MCF 10A (cell line): ENCODE data around the gene PSME1. TPM values are rescaled to one million over a fixed set of nuclear protein-coding genes. Genes with fewer than 3 reads are reported as not detected.

Source experiments
- BruUV-seq: library from RNA; stranded (reverse); fragments of 400-500 nt; replicated peaks from 2 replicates; lab custom pipeline; 2021; lab: Mats Ljungman, UMichigan
- CTCF ChIA-PET: fragments of 300-600 bp; sonication (Branson Sonifier 250); formaldehyde crosslinking; extraction: SDS; loops from one replicate; lab custom pipeline; 2021; ENCODE audit warnings: antibody characterized with exemption, inconsistent platforms; lab: Yijun Ruan, JAX
- POLR2A ChIA-PET: fragments of 300-600, 350-650 bp; sonication (Branson Sonifier 250); formaldehyde crosslinking; extraction: SDS; loops from one replicate; lab custom pipeline; 2020; ENCODE audit warnings: antibody characterized with exemption, inconsistent platforms; lab: Yijun Ruan, JAX
- DNase-seq: peaks from one replicate; pipeline ENCODE4 v3.0.0-alpha.2; 2018; ENCODE audit not compliant: unreplicated experiment
- H3K27ac Mint-ChIP-seq: one replicate; pipeline ENCODE4 v1.8.0; 2022; ENCODE audit warnings: mild to moderate bottlenecking, low read depth, mixed read lengths; ENCODE audit not compliant: unreplicated experiment
- H3K27me3 Mint-ChIP-seq: one replicate; pipeline ENCODE4 v1.8.0; 2022; ENCODE audit warnings: mixed read lengths; ENCODE audit not compliant: insufficient read depth, unreplicated experiment
- H3K36me3 Mint-ChIP-seq: one replicate; pipeline ENCODE4 v1.8.0; 2022; ENCODE audit warnings: mild to moderate bottlenecking, moderate library complexity, mixed read lengths; ENCODE audit not compliant: insufficient read depth, unreplicated experiment
- H3K4me1 Mint-ChIP-seq: one replicate; pipeline ENCODE4 v1.8.0; 2022; ENCODE audit warnings: mixed read lengths; ENCODE audit not compliant: insufficient read depth, unreplicated experiment
- H3K4me3 Mint-ChIP-seq: one replicate; pipeline ENCODE4 v1.8.0; 2022; ENCODE audit warnings: mild to moderate bottlenecking, moderate library complexity, mixed read lengths; ENCODE audit not compliant: unreplicated experiment
- H3K9me3 Mint-ChIP-seq: one replicate; pipeline ENCODE4 v1.8.0; 2022; ENCODE audit warnings: mixed read lengths; ENCODE audit not compliant: unreplicated experiment
- intact Hi-C: fragments of 100-400 bp; cut with micrococcal nuclease; formaldehyde crosslinking; loops from 2 replicates; pipeline ENCODE4 v1.14.1; 2022
- total RNA-seq: library from RNA; stranded (reverse); gene quantifications from 2 replicates; pipeline ENCODE4 v1.2.3, GENCODE V29; 2022
- TF ChIP-seq, protein P1 (sequence below): fragments of 200-600 bp; IDR thresholded peaks from one replicate; pipeline ENCODE4 v1.8.0; 2022; ENCODE audit warnings: antibody characterized with exemption, mild to moderate bottlenecking; ENCODE audit not compliant: unreplicated experiment

The PSME1 gene
- total RNA-seq, 1 experiment from 2014 or later = 126 TPM

DNA sequence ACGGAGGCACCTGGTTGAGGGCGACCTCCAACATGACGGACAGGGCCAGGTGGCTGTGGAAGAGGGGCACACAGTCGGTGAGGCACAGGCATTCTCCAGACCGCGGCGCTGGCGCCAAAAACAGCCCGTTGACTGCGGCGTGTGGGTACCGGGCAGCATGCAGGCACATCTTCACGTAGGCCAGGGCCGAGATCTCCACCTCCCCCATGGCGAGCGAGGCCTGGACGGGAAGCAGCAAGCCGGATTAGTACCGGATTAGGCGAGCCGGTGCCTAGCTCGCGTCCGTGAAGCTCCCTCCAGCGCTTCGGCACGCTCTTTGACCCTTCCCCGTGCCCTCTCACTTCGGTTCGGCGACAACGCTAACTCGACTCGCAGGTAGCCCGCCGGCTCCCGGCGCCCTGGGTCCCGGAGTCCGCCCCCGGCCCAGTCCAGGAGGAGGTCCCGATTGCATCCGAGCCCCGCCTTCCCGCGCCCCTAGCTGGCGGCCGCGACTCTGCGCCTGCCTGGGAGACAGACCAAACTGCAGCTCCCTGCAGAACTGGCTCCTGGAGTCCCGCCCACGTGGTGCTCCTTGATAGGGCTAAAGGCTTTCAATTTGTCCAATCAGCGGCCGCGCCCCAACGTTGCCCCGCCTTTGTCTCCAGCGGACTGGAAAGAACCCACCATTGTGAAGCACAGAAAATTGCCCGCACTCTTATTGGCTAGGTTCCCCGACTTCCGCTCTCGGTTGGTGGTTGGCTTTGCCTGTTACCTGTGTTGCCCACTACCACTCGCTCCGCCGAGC, 5.3 kb downstream of the PSME1 start, which contains the start of gene EMC9:
Gene EMC9 (minus strand): TSS at position 495 of the 784 bp plus-strand sequence. CDS start 287 bp downstream, at position 208.
- peaks cover 21% of the 10 kb centered on the region for H3K4me1 Mint-ChIP-seq
- intact Hi-C loops = no loop called here
- BruUV-seq = TSS peak; percentile 23
- H3K36me3 Mint-ChIP-seq = peaks cover 38% of the 10 kb centered on the region
- H3K9me3 Mint-ChIP-seq = no peaks in the 10 kb centered on the region
- peak within 1 kb of the TSS; percentile 93 for H3K4me3 Mint-ChIP-seq
- ChIA-PET CTCF (interaction anchor here (0.6 to 1.1 kb wide), 7 partner anchors 23 to 167 kb away, joined by 3 to 6 read pairs (median 3); partner anchors contain the start of genes DCAF11 and PCK2), POLR2A (interaction anchor here (0.6 to 12.5 kb wide), 27 partner anchors 9 to 1046 kb away, joined by 3 to 252 read pairs (median 5); partner anchors contain the start of genes ACIN1, C14orf119, DCAF11 and DHRS1)
- no peaks in the 10 kb centered on the region for H3K27me3 Mint-ChIP-seq
- DNase-seq = peak; percentile 100
- H3K27ac Mint-ChIP-seq = peak within 1 kb of the TSS; percentile 64
- TF ChIP-seq, protein P1, sequence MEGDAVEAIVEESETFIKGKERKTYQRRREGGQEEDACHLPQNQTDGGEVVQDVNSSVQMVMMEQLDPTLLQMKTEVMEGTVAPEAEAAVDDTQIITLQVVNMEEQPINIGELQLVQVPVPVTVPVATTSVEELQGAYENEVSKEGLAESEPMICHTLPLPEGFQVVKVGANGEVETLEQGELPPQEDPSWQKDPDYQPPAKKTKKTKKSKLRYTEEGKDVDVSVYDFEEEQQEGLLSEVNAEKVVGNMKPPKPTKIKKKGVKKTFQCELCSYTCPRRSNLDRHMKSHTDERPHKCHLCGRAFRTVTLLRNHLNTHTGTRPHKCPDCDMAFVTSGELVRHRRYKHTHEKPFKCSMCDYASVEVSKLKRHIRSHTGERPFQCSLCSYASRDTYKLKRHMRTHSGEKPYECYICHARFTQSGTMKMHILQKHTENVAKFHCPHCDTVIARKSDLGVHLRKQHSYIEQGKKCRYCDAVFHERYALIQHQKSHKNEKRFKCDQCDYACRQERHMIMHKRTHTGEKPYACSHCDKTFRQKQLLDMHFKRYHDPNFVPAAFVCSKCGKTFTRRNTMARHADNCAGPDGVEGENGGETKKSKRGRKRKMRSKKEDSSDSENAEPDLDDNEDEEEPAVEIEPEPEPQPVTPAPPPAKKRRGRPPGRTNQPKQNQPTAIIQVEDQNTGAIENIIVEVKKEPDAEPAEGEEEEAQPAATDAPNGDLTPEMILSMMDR = peak; percentile 14

DNA sequence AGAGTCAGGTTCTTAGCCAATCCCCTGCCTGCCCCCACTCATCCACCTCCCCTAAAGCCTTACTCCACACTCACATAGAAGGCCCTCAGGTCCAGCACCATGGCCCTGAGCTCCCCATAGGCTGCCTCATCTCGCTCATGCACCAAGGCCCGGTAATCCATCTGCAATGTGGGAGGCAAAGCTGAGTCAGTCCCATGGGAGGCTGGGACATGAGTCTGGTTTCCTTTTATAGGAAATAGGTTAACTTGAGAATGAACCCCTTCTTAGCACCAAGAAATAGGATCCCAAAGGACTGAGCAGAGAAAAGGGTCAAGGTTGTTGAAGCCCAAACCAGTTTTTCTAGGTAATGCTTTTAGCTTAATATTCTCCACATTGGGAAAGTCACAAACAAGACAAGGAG, 7.5 kb downstream of the PSME1 start:
- no TSS peak for BruUV-seq
- TF ChIP-seq, protein P1 = no peak
- Mint-ChIP-seq H3K4me3 (no peak overlapping the region), H3K27ac (no peak overlapping the region), H3K27me3 (no peaks in the 10 kb centered on the region), H3K4me1 (peaks cover 11% of the 10 kb centered on the region), H3K9me3 (no peaks in the 10 kb centered on the region), H3K36me3 (peaks cover 27% of the 10 kb centered on the region)
- CTCF ChIA-PET = interaction anchor here (1.2 to 10.3 kb wide), 2 partner anchors 17 to 35 kb away, joined by 3 to 141 read pairs; partner anchors contain the start of gene IRF9
- POLR2A ChIA-PET = interaction anchor here (0.7 to 5.7 kb wide), 4 partner anchors 8 to 52 kb away, joined by 3 to 41 read pairs (median 6); partner anchors contain the start of genes DCAF11, NRL, PSME1 and TM9SF1
- no peak for DNase-seq
- intact Hi-C loops = no loop called here

DNA sequence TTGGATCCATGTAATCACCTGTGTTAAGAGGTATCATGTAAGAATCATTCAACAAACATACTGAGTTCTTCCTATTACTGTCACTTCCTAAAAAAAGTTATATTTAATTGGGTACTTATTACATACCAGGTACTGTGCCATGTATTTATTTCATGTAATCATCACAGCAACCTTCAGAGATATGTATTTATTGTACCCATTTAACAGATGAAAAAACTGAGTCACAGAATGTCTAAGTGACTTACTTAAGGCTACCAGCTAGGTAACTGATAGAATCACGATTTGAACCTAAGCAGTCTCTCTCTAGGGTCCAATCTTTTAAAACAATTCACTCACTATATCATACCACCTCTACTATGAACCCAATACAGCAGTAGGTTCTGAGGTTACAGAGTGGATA, 8.5 kb downstream of the PSME1 start:
- BruUV-seq = no TSS peak
- no peak for DNase-seq
- intact Hi-C loops = no loop called here
- ChIA-PET CTCF (interaction anchor here (0.6 to 10.3 kb wide), 3 partner anchors 16 to 287 kb away, joined by 3 to 141 read pairs (median 4); partner anchors contain the start of gene IRF9), POLR2A (interaction anchor here (0.9 to 5.7 kb wide), 4 partner anchors 9 to 45 kb away, joined by 3 to 41 read pairs (median 6); partner anchors contain the start of genes DCAF11, NRL and PSME1)
- Mint-ChIP-seq H3K4me1 (peaks cover 7% of the 10 kb centered on the region), H3K27me3 (no peaks in the 10 kb centered on the region), H3K9me3 (no peaks in the 10 kb centered on the region), H3K27ac (peak overlapping the region; percentile 7), H3K36me3 (peaks cover 27% of the 10 kb centered on the region), H3K4me3 (no peak overlapping the region)
- TF ChIP-seq, protein P1 = no peak

DNA sequence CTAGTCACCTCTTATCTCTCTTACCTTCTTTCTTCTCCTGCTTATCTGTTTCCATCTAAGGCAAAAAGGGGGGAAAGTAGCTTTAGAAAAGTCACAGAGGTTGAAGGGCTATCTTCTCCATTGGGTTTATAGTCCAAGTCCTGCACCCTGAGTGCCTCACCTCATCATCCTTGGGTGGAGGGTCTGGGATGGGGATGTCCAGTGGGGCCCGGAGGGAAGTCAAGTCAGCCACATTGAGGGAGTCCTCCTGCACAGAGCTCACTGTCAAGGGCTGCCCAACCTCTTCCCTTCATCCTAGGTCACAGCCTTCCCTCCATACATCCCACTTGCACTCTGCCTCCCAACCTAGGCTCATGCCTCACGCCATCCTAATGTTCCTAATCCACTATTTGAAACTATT, 9.2 kb downstream of the PSME1 start:
- intact Hi-C loops = no loop called here
- H3K27ac Mint-ChIP-seq = peak overlapping the region; percentile 7
- peaks cover 5% of the 10 kb centered on the region for H3K4me1 Mint-ChIP-seq
- no peak for DNase-seq
- ChIA-PET POLR2A (interaction anchor here (0.6 to 5.7 kb wide), 13 partner anchors 8 to 843 kb away, joined by 3 to 114 read pairs (median 5); partner anchors contain the start of genes DCAF11, GMPR2, IPO4 and NEDD8), CTCF (interaction anchor here (0.6 to 10.3 kb wide), 6 partner anchors 9 to 286 kb away, joined by 3 to 141 read pairs (median 4); partner anchors contain the start of genes CARMIL3, IRF9, PCK2 and PSME1)
- no peaks in the 10 kb centered on the region for H3K9me3 Mint-ChIP-seq
- TF ChIP-seq, protein P1 = no peak
- H3K36me3 Mint-ChIP-seq = peaks cover 28% of the 10 kb centered on the region
- no peaks in the 10 kb centered on the region for H3K27me3 Mint-ChIP-seq
- H3K4me3 Mint-ChIP-seq = peak overlapping the region; percentile 98
- BruUV-seq = no TSS peak
